HepG2 (cell line): ENCODE measurements around the gene HHIPL1. TPM values are rescaled to one million over a fixed set of nuclear protein-coding genes. Genes with fewer than 3 reads are reported as not detected.

Source experiments
- ATAC-seq: fragments of 200-7000 bp; cut with Tn5 transposase; 3 replicates; pipeline ENCODE4 v1.9.1; 2020; ENCODE audit warnings: mild to moderate bottlenecking, moderate library complexity
- BruUV-seq: library from RNA; stranded (reverse); fragments of 400-500 nt; replicated peaks from 2 replicates; lab custom pipeline; 2021; lab: Mats Ljungman, UMichigan
- CTCF ChIA-PET: fragments of 300-600 bp; formaldehyde crosslinking; extraction: SDS; loops from one replicate; lab custom pipeline; 2021; ENCODE audit warnings: low total read pairs, inconsistent platforms, low intra/inter-chr PET ratio; lab: Yijun Ruan, JAX
- POLR2A ChIA-PET: fragments of 350-600 bp; sonication (Branson Sonifier 250); formaldehyde crosslinking; loops from one replicate; lab custom pipeline; 2020; ENCODE audit warnings: antibody characterized with exemption, inconsistent platforms; lab: Yijun Ruan, JAX
- DNase-seq: peaks from one replicate; pipeline ENCODE4 v3.0.0-alpha.2; 2015; ENCODE audit warnings: low spot score
- FAIRE-seq: peaks from 3 replicates; lab custom pipeline; 2011; peaks lifted over from hg19 to GRCh38; lab: Jason Lieb, UNC
- H2AFZ ChIP-seq: one replicate; pipeline ENCODE4 v1.6.1; 2011; ENCODE audit warnings: low read length, inconsistent platforms
- H3K27ac ChIP-seq: fragments of 300-600 bp; 3 replicates; pipeline ENCODE4 v1.8.0; 2011; ENCODE audit warnings: mixed run types, mild to moderate bottlenecking, mixed read lengths, low read length, inconsistent platforms; ENCODE audit not compliant: insufficient read depth; ENCODE audit errors: extremely low read length
- H3K27me3 ChIP-seq, 2 experiments: fragments of 200-600 bp in 1 of 2; 2 replicates in 1 of 2; 3 replicates in 1 of 2; pipeline versions ENCODE4 v1.6.0 to v1.8.0; 2011; ENCODE audit warnings: low read length in 2 of 2, mild to moderate bottlenecking in 2 of 2, moderate library complexity in 2 of 2, inconsistent platforms in 1 of 2; ENCODE audit not compliant: insufficient read depth in 2 of 2, control insufficient read depth in 1 of 2
- H3K36me3 ChIP-seq, 2 experiments: fragments of 200-600 bp in 1 of 2; replicated peaks in 1 of 2; 2 replicates in 1 of 2; 3 replicates in 1 of 2; pipeline versions ENCODE4 v1.5.1 to v1.8.0; 2011; ENCODE audit warnings: low read length in 2 of 2, inconsistent platforms in 1 of 2; ENCODE audit not compliant: insufficient read depth in 2 of 2, control insufficient read depth in 1 of 2
- H3K4me1 ChIP-seq: 2 replicates; pipeline ENCODE4 v1.5.1; 2012; ENCODE audit warnings: low read length, inconsistent platforms; ENCODE audit not compliant: insufficient read depth
- H3K4me2 ChIP-seq: 2 replicates; pipeline ENCODE4 v1.6.0; 2011; ENCODE audit warnings: low read depth, low read length, inconsistent platforms
- H3K4me3 ChIP-seq, 3 experiments: fragments of 200-600 bp in 1 of 3; sonication (generic), shearing (Covaris generic) in 1 of 3; replicated peaks in 1 of 3; 2 replicates each; pipeline ENCODE4 v1.5.1; 2011 to 2016; ENCODE audit warnings: low read length in 3 of 3, inconsistent platforms in 2 of 3, low read depth in 2 of 3, mild to moderate bottlenecking in 2 of 3, control low read depth in 1 of 3, mixed read lengths in 1 of 3; ENCODE audit not compliant: insufficient read depth in 1 of 3
- H3K79me2 ChIP-seq: one replicate; pipeline ENCODE4 v1.6.1; 2011; ENCODE audit warnings: low read length, inconsistent platforms; ENCODE audit not compliant: insufficient read depth
- H3K9ac ChIP-seq: 2 replicates; pipeline ENCODE4 v1.6.0; 2011; ENCODE audit warnings: mild to moderate bottlenecking, low read depth, low read length, inconsistent platforms; ENCODE audit not compliant: insufficient read depth
- H3K9me3 ChIP-seq: 2 replicates; pipeline ENCODE4 v1.5.1; 2012; ENCODE audit warnings: mild to moderate bottlenecking, low read length
- H4K20me1 ChIP-seq: 2 replicates; pipeline ENCODE4 v1.6.0; 2011; ENCODE audit warnings: inconsistent platforms, mild to moderate bottlenecking, low read length, moderate library complexity; ENCODE audit not compliant: insufficient read depth
- KLF12 ChIP-seq: sonication (generic); formaldehyde crosslinking; IDR thresholded peaks from 2 replicates; pipeline ENCODE4 v1.4.0; 2020; ENCODE audit warnings: missing genetic modification reagents, borderline replicate concordance
- PAF1 ChIP-seq: IDR thresholded peaks from 2 replicates; pipeline ENCODE4 v1.6.1; 2016; ENCODE audit warnings: missing genetic modification reagents, missing compliant biosample characterization
- REST ChIP-seq, 2 experiments: IDR thresholded peaks; 2 replicates each; pipeline ENCODE4 v1.6.1; 2011 to 2012; ENCODE audit warnings: low read length in 2 of 2, borderline replicate concordance in 1 of 2, low read depth in 1 of 2, mild to moderate bottlenecking in 1 of 2, moderate library complexity in 1 of 2
- THYN1 ChIP-seq: sonication (generic); formaldehyde crosslinking; IDR thresholded peaks from 2 replicates; pipeline ENCODE4 v1.8.1; 2023; ENCODE audit warnings: low read depth, mild to moderate bottlenecking, moderate library complexity, missing genetic modification reagents, borderline replicate concordance
- ZNF562 ChIP-seq: sonication (generic); formaldehyde crosslinking; IDR thresholded peaks from 2 replicates; pipeline ENCODE4 v1.8.0; 2022; ENCODE audit warnings: missing genetic modification reagents, borderline replicate concordance
- WGBS: methylation state at CpG from one replicate; pipeline ENCODE4 v1.1.6; 2017; ENCODE audit warnings: low lambda C conversion rate; 5-methylcytosine and 5-hydroxymethylcytosine counted together
- in situ Hi-C: cut with HindIII; loops from 2 replicates; pipeline ENCODE4 v1.10.0; 2017; ENCODE audit warnings: low pct_unique_long_range_greater_than_20kb; ENCODE audit not compliant: extremely low pct_ligation_motif_present
- intact Hi-C: fragments of 100-400 bp; cut with micrococcal nuclease; formaldehyde crosslinking; loops from one replicate; pipeline ENCODE4 v1.10.0; 2022; ENCODE audit not compliant: unreplicated experiment
- polyA plus RNA-seq, 8 experiments: library from polyadenylated mRNA; depleted of rRNA in 3 of 8; stranded (reverse) in 7 of 8; unstranded in 1 of 8; fragments of >200 nt; fragmentation: Illumina TruSeq in 4 of 8; extraction: Trizol in 4 of 8; gene quantifications; 2 replicates each; pipeline versions ENCODE4 v1.2.1 to v1.2.3, GENCODE V29; 2011 to 2016; ENCODE audit warnings: low read depth in 4 of 8, missing spikeins in 1 of 8, mixed read lengths in 1 of 8; ENCODE audit not compliant: insufficient read depth in 1 of 8
- total RNA-seq, 5 experiments: library from RNA; depleted of rRNA; stranded (reverse); fragments of >200 nt; fragmentation: Illumina TruSeq; extraction: Trizol; gene quantifications; 2 replicates each; pipeline ENCODE4 v1.2.3, GENCODE V29; 2016; ENCODE audit warnings: low read depth in 1 of 5
- TF ChIP-seq, protein P1 (sequence below): sonication (generic); formaldehyde crosslinking; IDR thresholded peaks from 2 replicates; pipeline ENCODE4 v1.5.1; 2020; ENCODE audit warnings: missing genetic modification reagents, mild to moderate bottlenecking, borderline replicate concordance

The HHIPL1 gene
- total and polyA plus RNA-seq, 2 of the 13 experiments (the other 11 are each of a cell fraction or from before 2014, with no cell fraction given), result not detected

DNA sequence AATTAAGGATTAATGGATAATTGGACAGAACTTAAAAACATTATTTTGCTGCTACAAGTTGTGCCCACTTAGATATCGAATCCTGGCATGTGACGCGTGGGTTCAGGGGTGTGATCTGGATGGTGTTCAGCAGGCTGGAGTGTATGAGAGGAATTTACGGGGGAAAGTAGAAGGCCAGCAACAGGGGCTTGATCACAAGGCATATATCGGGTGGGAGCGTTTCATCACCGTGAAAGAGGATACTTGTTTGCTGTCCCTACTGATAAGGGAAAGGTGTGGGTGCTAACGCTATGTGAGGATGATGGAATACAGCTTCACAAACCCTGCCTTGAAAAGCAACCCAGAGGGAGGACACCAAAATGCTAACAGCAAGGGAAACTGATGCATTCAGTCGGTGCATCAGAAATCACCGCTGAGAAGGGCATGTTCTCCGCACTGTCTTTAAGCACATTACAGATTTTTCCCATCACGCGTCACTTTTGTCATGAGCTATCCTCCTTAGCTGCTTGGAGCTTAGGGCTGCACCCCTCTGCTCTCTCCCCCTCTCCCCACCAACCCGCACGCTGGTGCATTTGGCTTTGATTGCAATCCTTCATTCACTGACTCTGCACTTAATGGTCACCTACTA lies 13.4 kb downstream of the HHIPL1 start:
- peaks cover 18% of the 10 kb centered on the region for H3K4me1 ChIP-seq
- 46% methylated on average over 15 of the region's 15 CpGs for WGBS
- H3K4me2 ChIP-seq, result no peak overlapping the region
- H3K4me3 ChIP-seq, result no peak overlapping the region
- no peaks in the 10 kb centered on the region for H3K79me2 ChIP-seq
- DNase-seq (no peak), ATAC-seq (no peak), FAIRE-seq (no peak)
- in situ Hi-C loops, result no loop called here
- POLR2A ChIA-PET, result no interaction called here
- peaks cover 3 to 16% of the 10 kb centered on the region in 2 experiments; a peak in 3 of 5 replicates for H3K27me3 ChIP-seq
- no peaks in the 10 kb centered on the region for H3K36me3 ChIP-seq
- no peaks in the 10 kb centered on the region for H4K20me1 ChIP-seq
- BruUV-seq, result no TSS peak
- no peak overlapping the region for H3K9ac ChIP-seq
- no peaks in the 10 kb centered on the region for H3K9me3 ChIP-seq
- H3K27ac ChIP-seq, result no peak overlapping the region
- H2AFZ ChIP-seq, result no peak overlapping the region
- TF ChIP-seq PAF1 (CRISPR knock-in tag) (no peak), THYN1 (CRISPR knock-in tag) (no peak), REST (IDR thresholded peaks at IDR 0.05; ENCODE audit: borderline replicate concordance in 1 of 2, low read depth in 1 of 2, low read length in 2 of 2) (no peak), ZNF562 (CRISPR knock-in tag) (no peak), KLF12 (CRISPR knock-in tag) (no peak)
- TF ChIP-seq, protein P1, sequence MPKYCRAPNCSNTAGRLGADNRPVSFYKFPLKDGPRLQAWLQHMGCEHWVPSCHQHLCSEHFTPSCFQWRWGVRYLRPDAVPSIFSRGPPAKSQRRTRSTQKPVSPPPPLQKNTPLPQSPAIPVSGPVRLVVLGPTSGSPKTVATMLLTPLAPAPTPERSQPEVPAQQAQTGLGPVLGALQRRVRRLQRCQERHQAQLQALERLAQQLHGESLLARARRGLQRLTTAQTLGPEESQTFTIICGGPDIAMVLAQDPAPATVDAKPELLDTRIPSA, result no peak
- CTCF ChIA-PET, result no interaction called here
- intact Hi-C loops, result no loop called here
